Ovary (tissue), 3 donors: ENCODE results near the gene FGF6.

ENCODE experiments used
- CTCF ChIP-seq, 3 donors: fragments of 450-650 bp in 2 of 3; fragments of 200-600 bp in 1 of 3; IDR thresholded peaks; one replicate each; pipeline versions ENCODE4 v1.5.1 to v1.8.0; 2016 to 2022; ENCODE audit warnings: antibody characterized with exemption in 3 of 3, mild to moderate bottlenecking in 1 of 3
- EP300 ChIP-seq: sonication (generic); formaldehyde crosslinking; IDR thresholded peaks from one replicate; pipeline ENCODE4 v1.6.1; 2017; ENCODE audit warnings: antibody characterized with exemption
- donor health status: DM: no; HTN: no; CAD: no.

- TF ChIP-seq CTCF (IDR thresholded peaks at IDR 0.05) (no peak), EP300 (no peak)
These were observed 42.6 kb downstream of the FGF6 start for GRCh38 chr12:4402996-4403395.
